ENCODE measurements around the gene NDUFS2.

The NDUFS2 gene

GRCh38 chr1:161159913-161160243 is 42.3 kb upstream of the NDUFS2 start:
- Histone ChIP-seq H4K20me1 (ENCODE audit: control insufficient read depth, insufficient read depth, low read depth, low read length) (no peaks in the 10 kb centered on the region), H3K27me3 (ENCODE audit: control insufficient read depth, low read length) (no peaks in the 10 kb centered on the region), H3K9me3 (ENCODE audit: control insufficient read depth, insufficient read depth, low read length) (no peaks in the 10 kb centered on the region), H3F3A (ENCODE audit: control insufficient read depth, insufficient read depth) (peaks cover 15% of the 10 kb centered on the region), H3K4me3 (ENCODE audit: low read length) (peak overlapping the region; percentile 81), H3K4me1 (ENCODE audit: control insufficient read depth, low read length) (peaks cover 27% of the 10 kb centered on the region), H3K79me2 (ENCODE audit: control insufficient read depth, low read length) (peaks cover 24% of the 10 kb centered on the region), H3K4me2 (ENCODE audit: low read length) (peak overlapping the region; percentile 69), H3K9me2 (replicated peaks; ENCODE audit: control insufficient read depth, low read length) (no peaks in the 10 kb centered on the region), H3K27ac (ENCODE audit: low read depth, low read length) (peak overlapping the region; percentile 43; the same call in 1 of the 2 replicates), H3K36me3 (ENCODE audit: control insufficient read depth, low read length) (peaks cover 59% of the 10 kb centered on the region)
- TF ChIP-seq EZH2phosphoT487 (IDR thresholded peaks at IDR 0.05; ENCODE audit: borderline replicate concordance, low read length) (no peak), CTCF (IDR thresholded peaks at IDR 0.05; ENCODE audit: low read depth, low read length, poor library complexity, severe bottlenecking) (no peak)

GRCh38 chr1:161160671-161161145 is 41.5 kb upstream of the NDUFS2 start:
- Histone ChIP-seq H3K4me3 (ENCODE audit: low read length) (peak overlapping the region; percentile 81; the same call in 1 of the 2 replicates), H3K4me2 (ENCODE audit: low read length) (peak overlapping the region; percentile 69; the same call in 1 of the 2 replicates), H3K27me3 (ENCODE audit: control insufficient read depth, low read length) (no peaks in the 10 kb centered on the region), H3K79me2 (ENCODE audit: control insufficient read depth, low read length) (peaks cover 16% of the 10 kb centered on the region), H3K4me1 (ENCODE audit: control insufficient read depth, low read length) (peaks cover 31% of the 10 kb centered on the region), H3F3A (ENCODE audit: control insufficient read depth, insufficient read depth) (0 out of 2 replicates have a peak, but pooled peaks cover 11% of the 10 kb centered on the region), H3K27ac (ENCODE audit: low read depth, low read length) (no peak overlapping the region), H3K9me2 (replicated peaks; ENCODE audit: control insufficient read depth, low read length) (no peaks in the 10 kb centered on the region), H3K36me3 (ENCODE audit: control insufficient read depth, low read length) (peaks cover 55% of the 10 kb centered on the region), H4K20me1 (ENCODE audit: control insufficient read depth, insufficient read depth, low read depth, low read length) (no peaks in the 10 kb centered on the region), H3K9me3 (ENCODE audit: control insufficient read depth, insufficient read depth, low read length) (no peaks in the 10 kb centered on the region)
- TF ChIP-seq CTCF (IDR thresholded peaks at IDR 0.05; ENCODE audit: low read depth, low read length, poor library complexity, severe bottlenecking) (no peak), EZH2phosphoT487 (IDR thresholded peaks at IDR 0.05; ENCODE audit: borderline replicate concordance, low read length) (no peak)

- TF ChIP-seq EZH2phosphoT487 (IDR thresholded peaks at IDR 0.05; ENCODE audit: borderline replicate concordance, low read length) (no peak), CTCF (IDR thresholded peaks at IDR 0.05; ENCODE audit: low read depth, low read length, poor library complexity, severe bottlenecking) (no peak)
- H3K4me3 ChIP-seq (ENCODE audit: low read length) = no peak overlapping the region
These were observed 40.5 kb upstream of the NDUFS2 start for GRCh38 chr1:161161652-161162051.

More at GRCh38 chr1:161161652-161162051, 40.5 kb upstream of the NDUFS2 start:
- Histone ChIP-seq H3K27ac (ENCODE audit: low read depth, low read length) (no peak overlapping the region), H3K4me2 (ENCODE audit: low read length) (no peak overlapping the region), H3K27me3 (ENCODE audit: control insufficient read depth, low read length) (no peaks in the 10 kb centered on the region), H3K79me2 (ENCODE audit: control insufficient read depth, low read length) (peaks cover 16% of the 10 kb centered on the region), H3K9me3 (ENCODE audit: control insufficient read depth, insufficient read depth, low read length) (no peaks in the 10 kb centered on the region), H3K4me1 (ENCODE audit: control insufficient read depth, low read length) (peaks cover 34% of the 10 kb centered on the region), H3K9me2 (replicated peaks; ENCODE audit: control insufficient read depth, low read length) (no peaks in the 10 kb centered on the region), H4K20me1 (ENCODE audit: control insufficient read depth, insufficient read depth, low read depth, low read length) (no peaks in the 10 kb centered on the region), H3K36me3 (ENCODE audit: control insufficient read depth, low read length) (peaks cover 53% of the 10 kb centered on the region), H3F3A (ENCODE audit: control insufficient read depth, insufficient read depth) (0 out of 2 replicates have a peak, but pooled peaks cover 11% of the 10 kb centered on the region)

Data from DOHH2 (cell line).